Measurements from ENCODE around the gene TMEM131. TPM values are rescaled to one million over a fixed set of nuclear protein-coding genes. Genes with fewer than 3 reads are reported as not detected.

TMEM131 gene
- total and polyA plus RNA-seq, 7 donors = 7.7 to 33.3 (median 20.1) TPM

DNA sequence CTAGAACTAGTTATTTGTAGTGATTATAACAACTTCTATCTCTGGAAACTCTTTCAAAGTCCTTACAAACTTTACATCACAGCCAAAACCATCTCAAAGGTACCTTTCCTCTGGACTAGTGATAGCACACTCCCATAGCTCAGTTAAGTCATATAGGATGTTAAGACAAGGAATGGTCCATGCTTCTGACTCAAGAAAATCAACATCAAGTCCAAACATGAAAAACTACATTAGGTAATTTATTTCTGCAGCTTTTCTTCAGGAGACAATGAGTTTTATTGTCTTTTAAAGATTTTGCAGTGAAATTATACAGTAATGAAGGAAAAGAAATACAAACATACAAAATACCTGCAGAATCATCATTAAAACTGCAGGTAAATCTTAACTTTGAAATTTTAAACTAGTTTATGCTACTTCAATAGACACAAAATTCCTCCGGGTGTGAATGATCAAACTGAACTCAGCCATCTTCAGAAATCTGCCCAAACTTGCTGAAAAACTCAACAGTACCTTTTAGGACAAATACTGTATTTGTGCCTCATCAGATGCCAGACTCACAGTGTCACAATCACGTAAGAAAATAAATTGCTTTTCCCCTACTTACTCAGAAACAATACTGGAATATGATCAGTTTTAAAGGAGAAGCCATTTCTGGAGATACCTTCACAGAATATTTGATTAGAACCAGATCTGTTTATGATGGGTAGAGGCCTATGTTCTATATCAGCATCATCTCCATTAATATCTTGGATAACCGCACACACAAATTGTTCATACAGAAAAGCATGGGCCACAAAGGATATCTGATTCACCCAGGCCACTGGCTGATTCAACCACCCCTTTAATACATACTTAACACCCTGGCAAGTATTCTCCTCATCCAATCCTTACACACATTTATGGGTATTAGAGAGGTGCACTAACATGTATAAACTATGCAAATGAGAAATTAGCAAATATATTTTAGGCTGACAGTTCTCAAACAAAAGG is 2.6 kb downstream of the TMEM131 start:
- 32 to 48% (median 42%) methylated on average over 3 of the region's 3 CpGs for WGBS, 3 donors
- no peak for ATAC-seq
- no peak for DNase-seq
- Histone ChIP-seq H3K9me3 (peaks cover 2% of the 10 kb centered on the region), H3K4me3 (peak overlapping the region; percentile 90), H3K27ac (peak overlapping the region; percentile 99), H3K27me3 (ENCODE audit: insufficient read depth in 3 of 3, low read length in 2 of 3) (no peaks in the 10 kb centered on the region), H3K4me1 (peaks cover 52% of the 10 kb centered on the region), H3K36me3 (ENCODE audit: insufficient read depth in 1 of 2, low read depth in 1 of 2) (no peaks in the 10 kb centered on the region)
- intact Hi-C loops (cut with DNase I) = loop anchor here (5.0 to 10.0 kb wide), 3 partner anchors 36 to 178 kb away; no protein-coding TSS in a partner anchor
- TF ChIP-seq, protein P1, sequence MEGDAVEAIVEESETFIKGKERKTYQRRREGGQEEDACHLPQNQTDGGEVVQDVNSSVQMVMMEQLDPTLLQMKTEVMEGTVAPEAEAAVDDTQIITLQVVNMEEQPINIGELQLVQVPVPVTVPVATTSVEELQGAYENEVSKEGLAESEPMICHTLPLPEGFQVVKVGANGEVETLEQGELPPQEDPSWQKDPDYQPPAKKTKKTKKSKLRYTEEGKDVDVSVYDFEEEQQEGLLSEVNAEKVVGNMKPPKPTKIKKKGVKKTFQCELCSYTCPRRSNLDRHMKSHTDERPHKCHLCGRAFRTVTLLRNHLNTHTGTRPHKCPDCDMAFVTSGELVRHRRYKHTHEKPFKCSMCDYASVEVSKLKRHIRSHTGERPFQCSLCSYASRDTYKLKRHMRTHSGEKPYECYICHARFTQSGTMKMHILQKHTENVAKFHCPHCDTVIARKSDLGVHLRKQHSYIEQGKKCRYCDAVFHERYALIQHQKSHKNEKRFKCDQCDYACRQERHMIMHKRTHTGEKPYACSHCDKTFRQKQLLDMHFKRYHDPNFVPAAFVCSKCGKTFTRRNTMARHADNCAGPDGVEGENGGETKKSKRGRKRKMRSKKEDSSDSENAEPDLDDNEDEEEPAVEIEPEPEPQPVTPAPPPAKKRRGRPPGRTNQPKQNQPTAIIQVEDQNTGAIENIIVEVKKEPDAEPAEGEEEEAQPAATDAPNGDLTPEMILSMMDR (IDR thresholded peaks at IDR 0.05) = no peak

DNA sequence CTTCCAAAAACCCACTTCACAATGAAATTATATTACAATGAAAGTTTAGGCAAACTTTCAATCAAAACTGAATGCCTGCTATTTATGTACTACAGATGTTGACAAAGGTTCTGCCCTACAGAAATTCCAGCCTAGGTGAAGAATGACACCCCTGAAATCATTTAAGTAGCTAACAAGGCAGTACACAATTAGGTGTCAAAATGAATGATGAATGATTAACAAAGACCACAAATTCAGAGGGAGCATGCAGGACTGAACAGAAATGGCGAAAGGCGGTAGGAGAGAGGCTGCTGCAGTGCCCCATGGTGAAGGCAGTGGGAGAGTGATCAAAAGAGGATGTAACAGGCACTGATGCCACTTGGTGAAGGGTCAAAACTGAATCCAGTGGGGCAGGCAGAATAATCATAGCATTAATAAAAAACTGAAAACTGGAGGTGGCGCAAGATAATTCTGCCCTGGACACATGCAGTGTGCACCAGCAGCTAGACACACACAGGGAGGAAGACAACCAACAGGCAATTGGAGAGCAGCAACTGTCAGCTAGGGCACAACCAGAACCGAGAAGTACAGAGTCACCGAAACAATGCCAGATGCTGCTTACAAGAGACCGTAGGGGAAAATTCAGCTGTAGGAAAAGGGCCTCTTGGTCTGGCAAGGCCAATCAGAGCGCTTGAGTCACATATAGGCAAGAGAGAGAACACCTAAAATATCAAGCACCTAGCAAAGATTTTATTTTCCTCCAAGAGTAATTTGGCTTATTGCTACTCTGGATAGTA is 4.5 kb downstream of the TMEM131 start:
- Histone ChIP-seq H3K4me1 (peaks cover 50% of the 10 kb centered on the region), H3K36me3 (ENCODE audit: insufficient read depth in 1 of 2, low read depth in 1 of 2) (no peaks in the 10 kb centered on the region), H3K9me3 (peaks cover 8% of the 10 kb centered on the region), H3K4me3 (peak overlapping the region; percentile 12), H3K27me3 (ENCODE audit: insufficient read depth in 3 of 3, low read length in 2 of 3) (no peaks in the 10 kb centered on the region), H3K27ac (peak overlapping the region; percentile 54)
- TF ChIP-seq, protein P1 (IDR thresholded peaks at IDR 0.05) = no peak
- intact Hi-C loops (cut with DNase I) = loop anchor here (5.0 to 10.0 kb wide), 3 partner anchors 34 to 176 kb away; no protein-coding TSS in a partner anchor
- ATAC-seq = no peak
- WGBS, 3 donors = 67 to 79% (median 72%) methylated on average over 7 of the region's 7 CpGs
- DNase-seq = no peak

DNA sequence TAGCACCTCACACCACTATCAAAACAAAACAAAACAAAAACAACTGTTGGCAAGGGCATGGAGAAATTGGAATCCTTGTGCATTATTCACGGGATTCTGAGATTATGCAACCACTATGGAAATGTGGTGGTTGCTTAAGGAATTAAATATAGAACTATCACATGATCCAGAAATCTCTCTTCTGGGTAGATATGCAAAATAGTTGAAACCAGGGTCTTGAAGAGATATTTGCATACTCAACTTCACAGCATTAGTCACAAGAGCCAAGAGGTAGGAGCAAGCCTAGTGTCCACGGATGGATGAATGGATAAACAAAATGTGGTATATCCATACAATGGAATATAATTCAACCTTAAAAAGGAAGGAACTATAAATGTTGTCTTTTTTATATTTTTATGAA is 7.0 kb downstream of the TMEM131 start:
- intact Hi-C loops (cut with DNase I) = no loop called here
- peaks cover 70% of the 10 kb centered on the region for H3K4me1 ChIP-seq

DNA sequence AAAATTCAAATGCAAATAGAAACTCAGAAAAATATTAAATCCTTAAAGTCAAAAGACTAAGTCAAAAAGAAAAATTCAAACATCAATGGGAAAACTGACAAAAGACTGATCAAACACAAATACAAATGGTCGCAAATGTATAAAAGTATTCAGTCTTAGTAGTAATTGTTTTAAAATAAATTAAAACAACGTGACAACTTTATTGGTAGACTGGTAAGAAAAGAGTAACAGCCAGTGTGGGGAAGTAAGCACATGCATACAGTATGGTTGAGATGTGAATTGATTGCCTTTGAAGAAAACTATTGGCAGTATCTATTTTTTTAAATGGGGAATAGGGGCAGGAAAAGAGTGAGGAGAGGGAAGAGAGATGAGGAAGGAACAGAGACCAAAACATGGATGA is 9.8 kb downstream of the TMEM131 start:
- peaks cover 58% of the 10 kb centered on the region for H3K4me1 ChIP-seq
- ATAC-seq (no peak), DNase-seq (no peak)
- intact Hi-C loops (cut with DNase I) = no loop called here
- peaks cover 8% of the 10 kb centered on the region for H3K9me3 ChIP-seq
- WGBS, 3 donors = 88 to 95% (median 92%) methylated on average over 2 of the region's 2 CpGs
- no peak overlapping the region for H3K27ac ChIP-seq
- H3K36me3 ChIP-seq (ENCODE audit: insufficient read depth in 1 of 2, low read depth in 1 of 2) = no peaks in the 10 kb centered on the region
- no peaks in the 10 kb centered on the region for H3K27me3 ChIP-seq (ENCODE audit: insufficient read depth in 3 of 3, low read length in 2 of 3)
- TF ChIP-seq, protein P1 (IDR thresholded peaks at IDR 0.05) = no peak
- H3K4me3 ChIP-seq = no peak overlapping the region

More for the DNA sequence above, 7.0 kb downstream of the TMEM131 start:
- Histone ChIP-seq H3K36me3 (ENCODE audit: insufficient read depth in 1 of 2, low read depth in 1 of 2) (no peaks in the 10 kb centered on the region), H3K27ac (no peak overlapping the region), H3K27me3 (ENCODE audit: insufficient read depth in 3 of 3, low read length in 2 of 3) (no peaks in the 10 kb centered on the region), H3K4me3 (no peak overlapping the region), H3K9me3 (peaks cover 8% of the 10 kb centered on the region)
- TF ChIP-seq, protein P1 (IDR thresholded peaks at IDR 0.05) = no peak
- WGBS, 3 donors = 53 to 70% (median 56%) methylated on average over 2 of the region's 2 CpGs
- no peak for DNase-seq
- peak in 2 of 4 donors; percentile 49 to 52 for ATAC-seq

All from psoas muscle (tissue), 8 donors.